MM.1S (cell line): ENCODE data around the gene VPS18.

Experiments used
- CTCF ChIP-seq: fragments of 300-600 bp; sonication (generic); IDR thresholded peaks from 2 replicates; pipeline ENCODE4 v1.5.1; 2016; ENCODE audit warnings: antibody characterized with exemption, low read length, mixed read lengths
- EZH2 ChIP-seq: fragments of 300-600 bp; sonication (generic); optimal IDR thresholded peaks from 2 replicates; pipeline ENCODE3; 2017; ENCODE audit warnings: low read depth, mild to moderate bottlenecking, antibody characterized with exemption, low read length, mixed read lengths
- EZH2phosphoT487 ChIP-seq: fragments of 300-600 bp; sonication (generic); IDR thresholded peaks from 2 replicates; pipeline ENCODE4 v1.6.1; 2018; ENCODE audit warnings: antibody characterized with exemption, low read length

DNA sequence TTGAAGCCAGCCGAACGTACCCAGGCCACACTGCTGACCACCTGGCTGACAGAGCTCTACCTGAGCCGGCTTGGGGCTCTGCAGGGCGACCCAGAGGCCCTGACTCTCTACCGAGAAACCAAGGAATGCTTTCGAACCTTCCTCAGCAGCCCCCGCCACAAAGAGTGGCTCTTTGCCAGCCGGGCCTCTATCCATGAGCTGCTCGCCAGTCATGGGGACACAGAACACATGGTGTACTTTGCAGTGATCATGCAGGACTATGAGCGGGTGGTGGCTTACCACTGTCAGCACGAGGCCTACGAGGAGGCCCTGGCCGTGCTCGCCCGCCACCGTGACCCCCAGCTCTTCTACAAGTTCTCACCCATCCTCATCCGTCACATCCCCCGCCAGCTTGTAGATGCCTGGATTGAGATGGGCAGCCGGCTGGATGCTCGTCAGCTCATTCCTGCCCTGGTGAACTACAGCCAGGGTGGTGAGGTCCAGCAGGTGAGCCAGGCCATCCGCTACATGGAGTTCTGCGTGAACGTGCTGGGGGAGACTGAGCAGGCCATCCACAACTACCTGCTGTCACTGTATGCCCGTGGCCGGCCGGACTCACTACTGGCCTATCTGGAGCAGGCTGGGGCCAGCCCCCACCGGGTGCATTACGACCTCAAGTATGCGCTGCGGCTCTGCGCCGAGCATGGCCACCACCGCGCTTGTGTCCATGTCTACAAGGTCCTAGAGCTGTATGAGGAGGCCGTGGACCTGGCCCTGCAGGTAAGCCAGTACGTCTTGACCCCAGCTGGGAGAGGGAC, 6.2 kb downstream of the VPS18 start:
- TF ChIP-seq EZH2 (no peak), CTCF (no peak), EZH2phosphoT487 (no peak)
